Keratinocyte (primary cell): Measurements from ENCODE around the gene RPRML. TPM values are rescaled to one million over a fixed set of nuclear protein-coding genes. Genes with fewer than 3 reads are reported as not detected.

ENCODE experiments used
- DNase-seq: peaks from one replicate; pipeline ENCODE4 v3.0.0-alpha.2; 2011; ENCODE audit warnings: low read depth, missing footprints, low spot score
- FAIRE-seq: peaks from 2 replicates; lab custom pipeline; 2011; peaks lifted over from hg19 to GRCh38; lab: Jason Lieb, UNC
- H2AFZ ChIP-seq: 2 replicates; pipeline ENCODE4 v1.6.0; 2012; ENCODE audit warnings: low read length, control low read depth, inconsistent platforms; ENCODE audit not compliant: control insufficient read depth
- H3K27ac ChIP-seq: 2 replicates; pipeline ENCODE4 v1.5.1; 2011; ENCODE audit warnings: low read length; ENCODE audit not compliant: control insufficient read depth, insufficient read depth
- H3K27me3 ChIP-seq: 3 replicates; pipeline ENCODE4 v1.6.0; 2011; ENCODE audit warnings: low read length; ENCODE audit not compliant: control insufficient read depth, insufficient read depth; ENCODE audit errors: extremely low read depth
- H3K36me3 ChIP-seq, 2 experiments: 2 replicates in 1 of 2; 3 replicates in 1 of 2; pipeline ENCODE4 v1.5.1; 2011; ENCODE audit warnings: low read length in 2 of 2, mild to moderate bottlenecking in 1 of 2; ENCODE audit not compliant: control insufficient read depth in 2 of 2, insufficient read depth in 2 of 2; ENCODE audit errors: extremely low read depth in 1 of 2
- H3K4me1 ChIP-seq: 3 replicates; pipeline ENCODE4 v1.5.1; 2011; ENCODE audit warnings: low read length; ENCODE audit not compliant: control insufficient read depth, insufficient read depth; ENCODE audit errors: extremely low read depth
- H3K4me2 ChIP-seq: 3 replicates; pipeline ENCODE4 v1.6.0; 2011; ENCODE audit warnings: low read depth, low read length; ENCODE audit not compliant: control insufficient read depth, insufficient read depth; ENCODE audit errors: extremely low read depth
- H3K4me3 ChIP-seq, 3 experiments: fragments of 200-600 bp in 1 of 3; sonication (generic) in 1 of 3; 2 replicates in 2 of 3; 3 replicates in 1 of 3; pipeline ENCODE4 v1.5.1; 2011 to 2016; ENCODE audit warnings: low read length in 3 of 3, mild to moderate bottlenecking in 3 of 3, control low read depth in 2 of 3, inconsistent platforms in 1 of 3, low read depth in 1 of 3, mixed read lengths in 1 of 3, mixed run types in 1 of 3, moderate library complexity in 1 of 3; ENCODE audit not compliant: control insufficient read depth in 2 of 3, insufficient read depth in 2 of 3; ENCODE audit errors: extremely low read depth in 1 of 3
- H3K79me2 ChIP-seq: 2 replicates; pipeline ENCODE4 v1.6.0; 2012; ENCODE audit warnings: low read length; ENCODE audit not compliant: control insufficient read depth, insufficient read depth
- H3K9ac ChIP-seq: 3 replicates; pipeline ENCODE4 v1.6.0; 2011; ENCODE audit warnings: low read length; ENCODE audit not compliant: control insufficient read depth, insufficient read depth; ENCODE audit errors: extremely low read depth
- H3K9me1 ChIP-seq: 3 replicates; pipeline ENCODE4 v1.6.0; 2011; ENCODE audit warnings: low read length; ENCODE audit not compliant: control insufficient read depth, insufficient read depth; ENCODE audit errors: extremely low read depth
- H3K9me3 ChIP-seq: 2 replicates; pipeline ENCODE4 v1.5.1; 2012; ENCODE audit warnings: low read depth, low read length; ENCODE audit not compliant: control insufficient read depth
- H4K20me1 ChIP-seq: 3 replicates; pipeline ENCODE4 v1.6.0; 2011; ENCODE audit warnings: low read length; ENCODE audit not compliant: control insufficient read depth, insufficient read depth; ENCODE audit errors: extremely low read depth
- EZH2 ChIP-seq: IDR thresholded peaks from one replicate; pipeline ENCODE4 v1.6.1; 2012; ENCODE audit warnings: inconsistent platforms, mild to moderate bottlenecking, low read length, moderate library complexity
- dilution Hi-C: fragments of 300-500 bp; cut with MboI; formaldehyde crosslinking; loops from one replicate; pipeline ENCODE4 v1.7.0; 2020; ENCODE audit warnings: low sequenced_read_pairs; ENCODE audit not compliant: extremely low pct_ligation_motif_present
- polyA plus RNA-seq, 5 experiments: library from polyadenylated mRNA; depleted of rRNA in 3 of 5; stranded (reverse) in 3 of 5; stranded (forward) in 1 of 5; unstranded in 1 of 5; fragments of >200 nt; gene quantifications; 1 replicate in 1 of 5; 2 replicates in 3 of 5; 3 replicates in 1 of 5; pipeline versions ENCODE4 v1.2.1 to v1.2.3, GENCODE V29; 2011 to 2012; ENCODE audit warnings: missing spikeins in 2 of 5, low read depth in 1 of 5, low replicate concordance in 1 of 5
- TF ChIP-seq, protein P1 (sequence below), 3 experiments: IDR thresholded peaks in 1 of 3; conservative IDR thresholded peaks in 1 of 3; optimal IDR thresholded peaks in 1 of 3; 2 replicates in 2 of 3; 3 replicates in 1 of 3; pipeline versions ENCODE3 to v1.5.1; 2011; ENCODE audit warnings: low read length in 3 of 3, mild to moderate bottlenecking in 3 of 3, moderate library complexity in 2 of 3, control low read depth in 1 of 3, inconsistent platforms in 1 of 3; ENCODE audit not compliant: insufficient read depth in 2 of 3; ENCODE audit errors: extremely low read depth in 1 of 3

The RPRML gene
- polyA plus RNA-seq, 1 donor (not counting 4 experiments of a cell fraction or from before 2014, with no cell fraction given) = not detected

DNA sequence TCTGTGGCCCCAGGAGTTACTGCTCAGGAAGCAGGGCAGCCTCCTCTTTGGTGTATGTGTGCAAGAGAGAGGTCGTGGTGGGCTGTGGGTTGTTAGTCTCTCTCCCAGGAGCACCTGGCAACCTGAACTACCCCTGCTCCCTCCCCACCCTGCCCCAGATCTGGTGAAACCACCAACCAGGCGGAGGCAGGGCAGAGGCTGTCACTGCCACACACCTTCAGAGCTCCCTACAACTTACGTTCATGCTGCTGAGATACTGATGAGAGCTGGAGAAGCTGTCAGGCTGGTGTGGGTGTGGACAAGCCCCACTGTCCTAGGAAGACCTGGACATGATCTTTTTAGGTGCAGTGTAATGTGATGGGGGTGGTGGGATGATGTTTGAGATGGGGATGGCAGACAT, 31.8 kb downstream of the RPRML start:
- Histone ChIP-seq H3K27me3 (peaks cover 17% of the 10 kb centered on the region), H3K9ac (no peak overlapping the region), H3K4me3 (no peak overlapping the region), H2AFZ (no peak overlapping the region), H3K79me2 (no peaks in the 10 kb centered on the region), H3K4me2 (no peak overlapping the region), H3K27ac (no peak overlapping the region), H3K9me3 (no peaks in the 10 kb centered on the region), H3K9me1 (no peaks in the 10 kb centered on the region), H4K20me1 (peaks cover 3% of the 10 kb centered on the region), H3K4me1 (peaks cover 7% of the 10 kb centered on the region), H3K36me3 (no peaks in the 10 kb centered on the region)
- no peak for FAIRE-seq
- dilution Hi-C loops = no loop called here
- DNase-seq = no peak
- no peak for TF ChIP-seq EZH2
- TF ChIP-seq, protein P1, sequence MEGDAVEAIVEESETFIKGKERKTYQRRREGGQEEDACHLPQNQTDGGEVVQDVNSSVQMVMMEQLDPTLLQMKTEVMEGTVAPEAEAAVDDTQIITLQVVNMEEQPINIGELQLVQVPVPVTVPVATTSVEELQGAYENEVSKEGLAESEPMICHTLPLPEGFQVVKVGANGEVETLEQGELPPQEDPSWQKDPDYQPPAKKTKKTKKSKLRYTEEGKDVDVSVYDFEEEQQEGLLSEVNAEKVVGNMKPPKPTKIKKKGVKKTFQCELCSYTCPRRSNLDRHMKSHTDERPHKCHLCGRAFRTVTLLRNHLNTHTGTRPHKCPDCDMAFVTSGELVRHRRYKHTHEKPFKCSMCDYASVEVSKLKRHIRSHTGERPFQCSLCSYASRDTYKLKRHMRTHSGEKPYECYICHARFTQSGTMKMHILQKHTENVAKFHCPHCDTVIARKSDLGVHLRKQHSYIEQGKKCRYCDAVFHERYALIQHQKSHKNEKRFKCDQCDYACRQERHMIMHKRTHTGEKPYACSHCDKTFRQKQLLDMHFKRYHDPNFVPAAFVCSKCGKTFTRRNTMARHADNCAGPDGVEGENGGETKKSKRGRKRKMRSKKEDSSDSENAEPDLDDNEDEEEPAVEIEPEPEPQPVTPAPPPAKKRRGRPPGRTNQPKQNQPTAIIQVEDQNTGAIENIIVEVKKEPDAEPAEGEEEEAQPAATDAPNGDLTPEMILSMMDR (optimal IDR thresholded peaks at IDR 0.05 in 1 of 3, IDR thresholded peaks at IDR 0.05 in 1 of 3, conservative IDR thresholded peaks at IDR 0.05 in 1 of 3; ENCODE audit: extremely low read depth in 1 of 3, insufficient read depth in 2 of 3, low read length in 3 of 3) = no peak

GRCh38 chr17:46944931-46945330, 34.1 kb downstream of the RPRML start:
- no peaks in the 10 kb centered on the region for H3K27me3 ChIP-seq
- H3K36me3 ChIP-seq = peaks cover 1 to 4% of the 10 kb centered on the region in 2 experiments
- no peak overlapping the region for H3K4me3 ChIP-seq
- TF ChIP-seq, protein P1 (optimal IDR thresholded peaks at IDR 0.05 in 1 of 3, IDR thresholded peaks at IDR 0.05 in 1 of 3, conservative IDR thresholded peaks at IDR 0.05 in 1 of 3; ENCODE audit: extremely low read depth in 1 of 3, insufficient read depth in 2 of 3, low read length in 3 of 3) = no peak
- no peak for TF ChIP-seq EZH2
- dilution Hi-C loops = no loop called here
- no peak for FAIRE-seq
- no peak overlapping the region for H3K9ac ChIP-seq
- no peak overlapping the region for H3K4me2 ChIP-seq
- H3K79me2 ChIP-seq = no peaks in the 10 kb centered on the region
- no peak for DNase-seq
- H2AFZ ChIP-seq = no peak overlapping the region
- H3K27ac ChIP-seq = no peak overlapping the region
- peaks cover 3% of the 10 kb centered on the region for H4K20me1 ChIP-seq
- no peaks in the 10 kb centered on the region for H3K9me1 ChIP-seq
- H3K9me3 ChIP-seq = no peaks in the 10 kb centered on the region
- peaks cover 7% of the 10 kb centered on the region for H3K4me1 ChIP-seq
